K562 (cell line): ENCODE results near the gene SLC26A3. TPM values are rescaled to one million over a fixed set of nuclear protein-coding genes. Genes with fewer than 3 reads are reported as not detected.
"Not testable (repeated sequence)": the region's sequence is repeated elsewhere in the genome, so short reads cannot be mapped to it uniquely, and the experiment has no call there.

Experiments used
- ATAC-seq: fragments of 200-7000 bp; cut with Tn5 transposase; 3 replicates; pipeline ENCODE4 v1.9.1; 2020; ENCODE audit warnings: moderate library complexity
- BruUV-seq: library from RNA; stranded (reverse); fragments of 400-500 nt; replicated peaks from 2 replicates; lab custom pipeline; 2021; lab: Mats Ljungman, UMichigan
- CTCF ChIA-PET: fragments of 300-600 bp; formaldehyde crosslinking; extraction: SDS; loops from one replicate; lab custom pipeline; 2021; ENCODE audit warnings: low intra/inter-chr PET ratio; lab: Yijun Ruan, JAX
- POLR2A ChIA-PET: fragments of 300-600, 350-650 bp; sonication (Branson Sonifier 250); formaldehyde crosslinking; extraction: SDS; loops from one replicate; lab custom pipeline; 2021; ENCODE audit warnings: antibody characterized with exemption, inconsistent platforms; lab: Yijun Ruan, JAX
- DNase-seq, 4 experiments: peaks; one replicate each; pipeline versions ENCODE4 v3.0.0 to v3.0.0-alpha.2; 2011 to 2018; ENCODE audit warnings: low spot score in 3 of 4, mixed read lengths in 3 of 4; ENCODE audit errors: extremely low read depth in 1 of 4
- FAIRE-seq: peaks from 2 replicates; lab custom pipeline; 2011; peaks lifted over from hg19 to GRCh38; lab: Jason Lieb, UNC
- H2AFZ ChIP-seq: 2 replicates; pipeline ENCODE4 v1.6.0; 2011; ENCODE audit warnings: low read depth, low read length, control low read depth, inconsistent platforms
- H3K27ac ChIP-seq: fragments of 200-600 bp; 3 replicates; pipeline ENCODE4 v1.8.0; 2011; ENCODE audit warnings: low read depth, mild to moderate bottlenecking, control low read depth, inconsistent platforms, low read length, moderate library complexity, mixed read lengths; ENCODE audit errors: extremely low read depth
- H3K27me3 ChIP-seq, 2 experiments: fragments of 300-600 bp in 1 of 2; 2 replicates in 1 of 2; 3 replicates in 1 of 2; pipeline versions ENCODE4 v1.6.0 to v1.8.0; 2011; ENCODE audit warnings: inconsistent platforms in 2 of 2, low read length in 2 of 2, mild to moderate bottlenecking in 1 of 2, mixed read lengths in 1 of 2, moderate library complexity in 1 of 2; ENCODE audit not compliant: control insufficient read depth in 2 of 2, insufficient read depth in 2 of 2
- H3K36me3 ChIP-seq: fragments of 300-600 bp; 3 replicates; pipeline ENCODE4 v1.8.0; 2011; ENCODE audit warnings: mild to moderate bottlenecking, low read length, inconsistent platforms; ENCODE audit not compliant: control insufficient read depth, insufficient read depth
- H3K4me1 ChIP-seq, 2 experiments: fragments of 200-600 bp in 1 of 2; replicated peaks in 1 of 2; 2 replicates in 1 of 2; 3 replicates in 1 of 2; pipeline versions ENCODE4 v1.5.1 to v1.8.0; 2011; ENCODE audit warnings: inconsistent platforms in 2 of 2, low read length in 2 of 2, mild to moderate bottlenecking in 1 of 2, mixed read lengths in 1 of 2, moderate library complexity in 1 of 2; ENCODE audit not compliant: control insufficient read depth in 2 of 2, insufficient read depth in 2 of 2
- H3K4me2 ChIP-seq: 2 replicates; pipeline ENCODE4 v1.6.1; 2011; ENCODE audit warnings: low read length, control low read depth, inconsistent platforms, mixed read lengths; ENCODE audit not compliant: insufficient read depth
- H3K4me3 ChIP-seq: fragments of 200-600 bp; sonication (generic), shearing (Covaris generic); 2 replicates; pipeline ENCODE4 v1.5.1; 2016; ENCODE audit warnings: control low read depth, inconsistent platforms
- H3K79me2 ChIP-seq: fragments of 200-600 bp; 3 replicates; pipeline ENCODE4 v1.8.0; 2011; ENCODE audit warnings: low read length, inconsistent platforms; ENCODE audit not compliant: control insufficient read depth, insufficient read depth
- H3K9ac ChIP-seq, 2 experiments: 2 replicates each; pipeline versions ENCODE4 v1.6.0 to v1.6.1; 2011; ENCODE audit warnings: low read depth in 2 of 2, low read length in 2 of 2, control low read depth in 1 of 2, inconsistent platforms in 1 of 2, mild to moderate bottlenecking in 1 of 2, mixed read lengths in 1 of 2; ENCODE audit not compliant: insufficient read depth in 1 of 2
- H3K9me1 ChIP-seq: one replicate; pipeline ENCODE4 v1.6.0; 2011; ENCODE audit warnings: inconsistent platforms, mild to moderate bottlenecking, low read length, moderate library complexity; ENCODE audit not compliant: control insufficient read depth, insufficient read depth
- H3K9me3 ChIP-seq: replicated peaks from 2 replicates; pipeline ENCODE4 v1.5.1; 2011; ENCODE audit warnings: low read depth, low read length, inconsistent platforms; ENCODE audit not compliant: control insufficient read depth, insufficient read depth
- H4K20me1 ChIP-seq: replicated peaks from 2 replicates; pipeline ENCODE4 v1.6.1; 2011; ENCODE audit warnings: low read length, inconsistent platforms, mixed read lengths; ENCODE audit not compliant: control insufficient read depth, insufficient read depth
- U2AF1 ChIP-seq: fragments of 200-400 bp; formaldehyde crosslinking; optimal IDR thresholded peaks from 2 replicates; pipeline ENCODE3; 2017; ENCODE audit warnings: mild to moderate bottlenecking, low read depth, low read length, moderate library complexity
- WGBS: fragments of 100-300 bp; shearing (Covaris generic); methylation state at CpG from one replicate; pipeline ENCODE4 v1.1.6; 2016; ENCODE audit warnings: low coverage, mixed read lengths; ENCODE audit not compliant: insufficient coverage; ENCODE audit errors: missing lambda C conversion rate; 5-methylcytosine and 5-hydroxymethylcytosine counted together
- in situ Hi-C: fragments of 300-500 bp; cut with MboI; formaldehyde crosslinking; loops from 4 replicates; pipeline ENCODE4 v1.15.0; 2018; ENCODE audit warnings: inconsistent platforms, mixed read lengths
- intact Hi-C: fragments of 100-400 bp; cut with micrococcal nuclease; formaldehyde crosslinking; loops from 2 replicates; pipeline ENCODE4 v1.14.2; 2022
- polyA plus RNA-seq, 8 experiments: library from polyadenylated mRNA; depleted of rRNA in 4 of 8; stranded (reverse) in 5 of 8; unstranded in 3 of 8; fragments of >200 nt; fragmentation: Nextera tagmentation in 2 of 8; fragmentation: Illumina TruSeq in 1 of 8; extraction: Ambion mirVana in 2 of 8; extraction: Trizol in 1 of 8; gene quantifications; 2 replicates each; pipeline versions ENCODE4 v1.2.1 to v1.2.3, GENCODE V29; 2011 to 2014; ENCODE audit warnings: inconsistent platforms in 1 of 8, missing spikeins in 1 of 8
- total RNA-seq, 7 experiments: library from RNA; depleted of rRNA in 6 of 7; stranded (reverse); fragments of >200 nt in 6 of 7; fragmentation: Illumina TruSeq in 2 of 7; extraction: Trizol in 2 of 7; gene quantifications; 2 replicates each; pipeline versions ENCODE4 v1.2.1 to v1.2.3, GENCODE V29; 2011 to 2021; ENCODE audit warnings: low replicate concordance in 1 of 7
- TF ChIP-seq, protein P1 (sequence below): fragments of 450-650 bp; IDR thresholded peaks from 2 replicates; pipeline ENCODE4 v1.6.1; 2016; ENCODE audit warnings: mild to moderate bottlenecking, moderate library complexity

The SLC26A3 gene
- total and polyA plus RNA-seq, 9 of the 15 experiments (the other 6 are each of a cell fraction or from before 2014, with no cell fraction given) = 0.86 TPM; not detected in 8

DNA sequence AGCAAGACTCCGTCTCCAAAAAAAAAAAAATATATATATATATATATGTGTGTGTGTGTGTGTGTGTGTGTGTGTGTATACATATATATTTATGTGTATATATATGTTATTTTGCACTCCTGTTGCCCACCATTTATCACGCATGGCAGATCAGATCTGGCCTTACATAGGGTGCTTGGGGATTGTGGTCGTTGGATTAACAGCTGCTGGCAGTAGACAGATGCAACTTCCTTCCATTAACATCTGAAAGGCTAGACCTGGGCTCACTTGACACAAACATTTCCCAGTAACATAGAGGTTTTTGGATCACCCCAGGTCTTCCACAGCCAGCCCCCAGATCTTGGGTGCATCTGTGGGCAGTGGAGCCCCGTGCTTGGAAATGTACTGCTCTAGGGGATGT is 47.2 kb upstream of the SLC26A3 start (continued):
- TF ChIP-seq, protein P1, sequence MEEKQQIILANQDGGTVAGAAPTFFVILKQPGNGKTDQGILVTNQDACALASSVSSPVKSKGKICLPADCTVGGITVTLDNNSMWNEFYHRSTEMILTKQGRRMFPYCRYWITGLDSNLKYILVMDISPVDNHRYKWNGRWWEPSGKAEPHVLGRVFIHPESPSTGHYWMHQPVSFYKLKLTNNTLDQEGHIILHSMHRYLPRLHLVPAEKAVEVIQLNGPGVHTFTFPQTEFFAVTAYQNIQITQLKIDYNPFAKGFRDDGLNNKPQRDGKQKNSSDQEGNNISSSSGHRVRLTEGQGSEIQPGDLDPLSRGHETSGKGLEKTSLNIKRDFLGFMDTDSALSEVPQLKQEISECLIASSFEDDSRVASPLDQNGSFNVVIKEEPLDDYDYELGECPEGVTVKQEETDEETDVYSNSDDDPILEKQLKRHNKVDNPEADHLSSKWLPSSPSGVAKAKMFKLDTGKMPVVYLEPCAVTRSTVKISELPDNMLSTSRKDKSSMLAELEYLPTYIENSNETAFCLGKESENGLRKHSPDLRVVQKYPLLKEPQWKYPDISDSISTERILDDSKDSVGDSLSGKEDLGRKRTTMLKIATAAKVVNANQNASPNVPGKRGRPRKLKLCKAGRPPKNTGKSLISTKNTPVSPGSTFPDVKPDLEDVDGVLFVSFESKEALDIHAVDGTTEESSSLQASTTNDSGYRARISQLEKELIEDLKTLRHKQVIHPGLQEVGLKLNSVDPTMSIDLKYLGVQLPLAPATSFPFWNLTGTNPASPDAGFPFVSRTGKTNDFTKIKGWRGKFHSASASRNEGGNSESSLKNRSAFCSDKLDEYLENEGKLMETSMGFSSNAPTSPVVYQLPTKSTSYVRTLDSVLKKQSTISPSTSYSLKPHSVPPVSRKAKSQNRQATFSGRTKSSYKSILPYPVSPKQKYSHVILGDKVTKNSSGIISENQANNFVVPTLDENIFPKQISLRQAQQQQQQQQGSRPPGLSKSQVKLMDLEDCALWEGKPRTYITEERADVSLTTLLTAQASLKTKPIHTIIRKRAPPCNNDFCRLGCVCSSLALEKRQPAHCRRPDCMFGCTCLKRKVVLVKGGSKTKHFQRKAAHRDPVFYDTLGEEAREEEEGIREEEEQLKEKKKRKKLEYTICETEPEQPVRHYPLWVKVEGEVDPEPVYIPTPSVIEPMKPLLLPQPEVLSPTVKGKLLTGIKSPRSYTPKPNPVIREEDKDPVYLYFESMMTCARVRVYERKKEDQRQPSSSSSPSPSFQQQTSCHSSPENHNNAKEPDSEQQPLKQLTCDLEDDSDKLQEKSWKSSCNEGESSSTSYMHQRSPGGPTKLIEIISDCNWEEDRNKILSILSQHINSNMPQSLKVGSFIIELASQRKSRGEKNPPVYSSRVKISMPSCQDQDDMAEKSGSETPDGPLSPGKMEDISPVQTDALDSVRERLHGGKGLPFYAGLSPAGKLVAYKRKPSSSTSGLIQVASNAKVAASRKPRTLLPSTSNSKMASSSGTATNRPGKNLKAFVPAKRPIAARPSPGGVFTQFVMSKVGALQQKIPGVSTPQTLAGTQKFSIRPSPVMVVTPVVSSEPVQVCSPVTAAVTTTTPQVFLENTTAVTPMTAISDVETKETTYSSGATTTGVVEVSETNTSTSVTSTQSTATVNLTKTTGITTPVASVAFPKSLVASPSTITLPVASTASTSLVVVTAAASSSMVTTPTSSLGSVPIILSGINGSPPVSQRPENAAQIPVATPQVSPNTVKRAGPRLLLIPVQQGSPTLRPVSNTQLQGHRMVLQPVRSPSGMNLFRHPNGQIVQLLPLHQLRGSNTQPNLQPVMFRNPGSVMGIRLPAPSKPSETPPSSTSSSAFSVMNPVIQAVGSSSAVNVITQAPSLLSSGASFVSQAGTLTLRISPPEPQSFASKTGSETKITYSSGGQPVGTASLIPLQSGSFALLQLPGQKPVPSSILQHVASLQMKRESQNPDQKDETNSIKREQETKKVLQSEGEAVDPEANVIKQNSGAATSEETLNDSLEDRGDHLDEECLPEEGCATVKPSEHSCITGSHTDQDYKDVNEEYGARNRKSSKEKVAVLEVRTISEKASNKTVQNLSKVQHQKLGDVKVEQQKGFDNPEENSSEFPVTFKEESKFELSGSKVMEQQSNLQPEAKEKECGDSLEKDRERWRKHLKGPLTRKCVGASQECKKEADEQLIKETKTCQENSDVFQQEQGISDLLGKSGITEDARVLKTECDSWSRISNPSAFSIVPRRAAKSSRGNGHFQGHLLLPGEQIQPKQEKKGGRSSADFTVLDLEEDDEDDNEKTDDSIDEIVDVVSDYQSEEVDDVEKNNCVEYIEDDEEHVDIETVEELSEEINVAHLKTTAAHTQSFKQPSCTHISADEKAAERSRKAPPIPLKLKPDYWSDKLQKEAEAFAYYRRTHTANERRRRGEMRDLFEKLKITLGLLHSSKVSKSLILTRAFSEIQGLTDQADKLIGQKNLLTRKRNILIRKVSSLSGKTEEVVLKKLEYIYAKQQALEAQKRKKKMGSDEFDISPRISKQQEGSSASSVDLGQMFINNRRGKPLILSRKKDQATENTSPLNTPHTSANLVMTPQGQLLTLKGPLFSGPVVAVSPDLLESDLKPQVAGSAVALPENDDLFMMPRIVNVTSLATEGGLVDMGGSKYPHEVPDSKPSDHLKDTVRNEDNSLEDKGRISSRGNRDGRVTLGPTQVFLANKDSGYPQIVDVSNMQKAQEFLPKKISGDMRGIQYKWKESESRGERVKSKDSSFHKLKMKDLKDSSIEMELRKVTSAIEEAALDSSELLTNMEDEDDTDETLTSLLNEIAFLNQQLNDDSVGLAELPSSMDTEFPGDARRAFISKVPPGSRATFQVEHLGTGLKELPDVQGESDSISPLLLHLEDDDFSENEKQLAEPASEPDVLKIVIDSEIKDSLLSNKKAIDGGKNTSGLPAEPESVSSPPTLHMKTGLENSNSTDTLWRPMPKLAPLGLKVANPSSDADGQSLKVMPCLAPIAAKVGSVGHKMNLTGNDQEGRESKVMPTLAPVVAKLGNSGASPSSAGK = no peak
- no peak for TF ChIP-seq U2AF1

DNA sequence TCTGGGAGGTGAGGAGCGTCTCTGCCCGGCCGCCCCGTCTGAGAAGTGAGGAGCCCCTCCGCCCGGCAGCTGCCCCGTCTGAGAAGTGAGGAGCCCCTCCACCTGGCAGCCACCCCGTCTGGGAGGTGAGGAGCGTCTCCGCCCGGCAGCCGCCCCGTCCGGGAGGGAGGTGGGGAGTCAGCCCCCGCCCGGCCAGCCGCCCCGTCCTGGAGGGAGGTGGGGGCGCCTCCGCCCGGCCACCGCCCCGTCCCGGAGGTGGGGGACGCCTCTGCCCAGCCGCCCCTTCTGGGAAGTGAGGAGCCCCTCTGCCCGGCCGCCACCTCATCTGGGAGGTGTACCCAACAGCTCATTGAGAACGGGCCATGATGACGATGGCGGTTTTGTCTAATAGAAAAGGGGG is 45.2 kb upstream of the SLC26A3 start:
- H3K4me2 ChIP-seq, POLR2A ChIA-PET, intact Hi-C loops, H3K4me1 ChIP-seq, in situ Hi-C loops, H3K36me3 ChIP-seq, H4K20me1 ChIP-seq, FAIRE-seq, BruUV-seq, H3K79me2 ChIP-seq, ATAC-seq, H3K9me1 ChIP-seq, H3K9ac ChIP-seq, DNase-seq, H3K4me3 ChIP-seq, H2AFZ ChIP-seq, H3K27ac ChIP-seq, CTCF ChIA-PET, H3K9me3 ChIP-seq: not testable (repeated sequence)
- H3K27me3 ChIP-seq = peaks cover 0 to 11% of the 10 kb centered on the region in 2 experiments; a peak in 3 of 5 replicates
- 75% methylated on average over 9 of the region's 31 CpGs for WGBS

DNA sequence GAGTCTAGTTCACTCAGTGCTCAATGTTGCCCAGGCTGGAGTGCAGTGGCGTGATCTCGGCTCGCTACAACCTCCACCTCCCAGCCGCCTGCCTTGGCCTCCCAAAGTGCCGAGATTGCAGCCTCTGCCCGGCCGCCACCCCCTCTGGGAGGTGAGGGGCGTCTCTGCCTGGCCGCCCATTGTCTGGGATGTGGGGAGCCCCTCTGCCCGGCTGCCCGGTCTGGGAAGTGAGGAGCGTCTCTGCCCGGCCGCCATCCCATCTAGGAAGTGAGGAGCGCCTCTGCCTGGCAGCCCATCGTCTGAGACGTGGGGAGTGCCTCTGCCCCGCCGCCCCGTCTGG is 44.8 kb upstream of the SLC26A3 start:
- in situ Hi-C loops, POLR2A ChIA-PET, FAIRE-seq: not testable (repeated sequence)

More for the DNA sequence above, 44.8 kb upstream of the SLC26A3 start:
- CTCF ChIA-PET, DNase-seq, H3K4me3 ChIP-seq, H3K36me3 ChIP-seq, H3K4me1 ChIP-seq, H3K9ac ChIP-seq, BruUV-seq, intact Hi-C loops, H3K27ac ChIP-seq, H3K4me2 ChIP-seq, H2AFZ ChIP-seq, H3K9me1 ChIP-seq, H4K20me1 ChIP-seq, H3K9me3 ChIP-seq, ATAC-seq, H3K79me2 ChIP-seq: not testable (repeated sequence)
- peaks cover 0 to 11% of the 10 kb centered on the region in 2 experiments; a peak in 3 of 5 replicates for H3K27me3 ChIP-seq
- WGBS = 72% methylated on average over 11 of the region's 20 CpGs
